Breast epithelium (tissue), 4 donors: Measurements from ENCODE around the gene TMEM54. TPM values are rescaled to one million over a fixed set of nuclear protein-coding genes. Genes with fewer than 3 reads are reported as not detected.

Experiments
- DNase-seq, 2 donors: peaks; one replicate each; pipeline ENCODE4 v3.0.0-alpha.2; 2019; ENCODE audit warnings: low spot score in 2 of 2
- H3K27ac ChIP-seq, 2 donors: fragments of 200-600 bp; sonication (generic) in 1 of 2; one replicate each; pipeline ENCODE4 v1.5.1; 2016 to 2019; ENCODE audit warnings: mild to moderate bottlenecking in 1 of 2
- H3K27me3 ChIP-seq, 2 donors: fragments of 200-600 bp; sonication (generic) in 1 of 2; one replicate each; pipeline versions ENCODE4 v1.5.1 to v1.6.0; 2017 to 2019; ENCODE audit warnings: control low read depth in 1 of 2, mild to moderate bottlenecking in 1 of 2
- H3K36me3 ChIP-seq: fragments of 200-600 bp; one replicate; pipeline ENCODE4 v1.5.1; 2019
- H3K4me1 ChIP-seq, 2 donors: fragments of 200-600 bp; sonication (generic); one replicate each; pipeline ENCODE4 v1.5.1; 2016 to 2019; ENCODE audit warnings: control low read depth in 1 of 2
- H3K4me3 ChIP-seq, 3 donors: fragments of 200-600 bp; sonication (generic); 1 replicate in 2 of 3; 2 replicates in 1 of 3; pipeline ENCODE4 v1.5.1; 2016 to 2019; ENCODE audit warnings: mild to moderate bottlenecking in 3 of 3, moderate library complexity in 2 of 3
- H3K9me3 ChIP-seq, 2 donors: fragments of 200-600 bp; sonication (generic) in 1 of 2; one replicate each; pipeline ENCODE4 v1.5.1; 2016 to 2019; ENCODE audit warnings: control low read depth in 1 of 2
- POLR2A ChIP-seq: fragments of 450-650 bp; IDR thresholded peaks from one replicate; pipeline ENCODE4 v1.6.1; 2016; ENCODE audit warnings: antibody characterized with exemption, mild to moderate bottlenecking, moderate library complexity
- POLR2AphosphoS5 ChIP-seq, 3 donors: sonication (generic); formaldehyde crosslinking; IDR thresholded peaks; one replicate each; pipeline ENCODE4 v1.6.1; 2017; ENCODE audit warnings: antibody characterized with exemption in 3 of 3
- intact Hi-C: fragments of 100-400 bp; cut with DNase I; formaldehyde crosslinking; loops from one replicate; pipeline ENCODE4 v1.15.1; 2023; ENCODE audit warnings: low total_unique reads
- total RNA-seq, 3 donors: library from RNA; depleted of rRNA; stranded (reverse); fragments of >200 nt; gene quantifications; one replicate each; pipeline ENCODE4 v1.1.0, GENCODE V29; 2016
- TF ChIP-seq, protein P1 (sequence below), 3 donors: fragments of 450-650 bp; IDR thresholded peaks; one replicate each; pipeline ENCODE4 v1.5.1; 2016 to 2017; ENCODE audit warnings: antibody characterized with exemption in 3 of 3, mild to moderate bottlenecking in 3 of 3, moderate library complexity in 3 of 3

Gene TMEM54
- total RNA-seq, 3 donors from 2014 or later: 26.9 to 109 (median 94.8) TPM

GRCh38 chr1:32934535-32934934 lies 33.3 kb upstream of the TMEM54 start:
- no peak for DNase-seq
- Histone ChIP-seq H3K4me1 (peaks cover 0 to 5% of the 10 kb centered on the region in 2 donors), H3K27me3 (no peaks in the 10 kb centered on the region), H3K27ac (peak overlapping the region; percentile 57 to 70), H3K4me3 (no peak overlapping the region), H3K9me3 (no peaks in the 10 kb centered on the region), H3K36me3 (no peaks in the 10 kb centered on the region)
- intact Hi-C loops: loop anchor here (10.0 kb wide), 1 partner anchor 160 kb away; no protein-coding TSS in a partner anchor
- TF ChIP-seq, protein P1, sequence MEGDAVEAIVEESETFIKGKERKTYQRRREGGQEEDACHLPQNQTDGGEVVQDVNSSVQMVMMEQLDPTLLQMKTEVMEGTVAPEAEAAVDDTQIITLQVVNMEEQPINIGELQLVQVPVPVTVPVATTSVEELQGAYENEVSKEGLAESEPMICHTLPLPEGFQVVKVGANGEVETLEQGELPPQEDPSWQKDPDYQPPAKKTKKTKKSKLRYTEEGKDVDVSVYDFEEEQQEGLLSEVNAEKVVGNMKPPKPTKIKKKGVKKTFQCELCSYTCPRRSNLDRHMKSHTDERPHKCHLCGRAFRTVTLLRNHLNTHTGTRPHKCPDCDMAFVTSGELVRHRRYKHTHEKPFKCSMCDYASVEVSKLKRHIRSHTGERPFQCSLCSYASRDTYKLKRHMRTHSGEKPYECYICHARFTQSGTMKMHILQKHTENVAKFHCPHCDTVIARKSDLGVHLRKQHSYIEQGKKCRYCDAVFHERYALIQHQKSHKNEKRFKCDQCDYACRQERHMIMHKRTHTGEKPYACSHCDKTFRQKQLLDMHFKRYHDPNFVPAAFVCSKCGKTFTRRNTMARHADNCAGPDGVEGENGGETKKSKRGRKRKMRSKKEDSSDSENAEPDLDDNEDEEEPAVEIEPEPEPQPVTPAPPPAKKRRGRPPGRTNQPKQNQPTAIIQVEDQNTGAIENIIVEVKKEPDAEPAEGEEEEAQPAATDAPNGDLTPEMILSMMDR (IDR thresholded peaks at IDR 0.05): no peak
- TF ChIP-seq POLR2AphosphoS5 (IDR thresholded peaks at IDR 0.05): no peak
- no peak for TF ChIP-seq POLR2A

GRCh38 chr1:32933742-32934322 lies 32.6 kb upstream of the TMEM54 start:
- Histone ChIP-seq H3K4me3 (no peak overlapping the region), H3K9me3 (no peaks in the 10 kb centered on the region), H3K27ac (peak overlapping the region; percentile 57 to 70), H3K36me3 (no peaks in the 10 kb centered on the region), H3K4me1 (peaks cover 0 to 5% of the 10 kb centered on the region in 2 donors), H3K27me3 (no peaks in the 10 kb centered on the region)
- DNase-seq: peak in 1 of 2 donors; percentile 29
- TF ChIP-seq, protein P1 (IDR thresholded peaks at IDR 0.05): no peak
- no peak for TF ChIP-seq POLR2A
- no peak for TF ChIP-seq POLR2AphosphoS5 (IDR thresholded peaks at IDR 0.05)
- intact Hi-C loops: loop anchor here (10.0 kb wide), 1 partner anchor 161 kb away; no protein-coding TSS in a partner anchor

GRCh38 chr1:32931760-32932159 lies 30.6 kb upstream of the TMEM54 start:
- no peak overlapping the region for H3K4me3 ChIP-seq
- no peaks in the 10 kb centered on the region for H3K27me3 ChIP-seq
- H3K4me1 ChIP-seq: peaks cover 0 to 5% of the 10 kb centered on the region in 2 donors
- no peak for DNase-seq
- intact Hi-C loops: loop anchor here (10.0 kb wide), 1 partner anchor 163 kb away; no protein-coding TSS in a partner anchor
- H3K27ac ChIP-seq: no peak overlapping the region
- no peaks in the 10 kb centered on the region for H3K9me3 ChIP-seq
- TF ChIP-seq POLR2A (no peak), POLR2AphosphoS5 (IDR thresholded peaks at IDR 0.05) (no peak)
- TF ChIP-seq, protein P1 (IDR thresholded peaks at IDR 0.05): no peak
- H3K36me3 ChIP-seq: no peaks in the 10 kb centered on the region

DNA sequence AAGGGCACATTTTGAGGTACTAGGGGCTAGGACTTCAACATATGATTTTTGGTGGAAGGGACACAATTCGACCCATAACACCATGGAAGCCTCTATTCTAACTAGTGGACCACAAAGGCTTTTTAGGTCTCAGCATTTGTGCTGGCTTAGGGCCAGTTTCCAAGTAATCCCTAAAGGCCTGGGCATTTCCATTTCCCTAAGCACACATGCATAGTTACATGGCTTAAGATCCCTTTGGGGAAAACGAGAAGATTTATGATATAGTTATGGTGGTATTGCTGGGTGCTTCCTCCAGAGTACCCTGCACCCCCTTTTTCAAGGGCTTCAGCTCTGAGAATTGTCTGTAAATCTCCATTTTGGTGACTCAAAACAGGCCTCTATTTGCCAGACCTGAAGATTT lies 28.2 kb upstream of the TMEM54 start:
- Histone ChIP-seq H3K27me3 (peaks cover 0 to 4% of the 10 kb centered on the region in 2 donors), H3K4me1 (peaks cover 0 to 5% of the 10 kb centered on the region in 2 donors), H3K27ac (no peak overlapping the region), H3K9me3 (no peaks in the 10 kb centered on the region), H3K36me3 (no peaks in the 10 kb centered on the region), H3K4me3 (no peak overlapping the region)
- intact Hi-C loops: no loop called here
- TF ChIP-seq POLR2AphosphoS5 (IDR thresholded peaks at IDR 0.05) (no peak), POLR2A (no peak)
- TF ChIP-seq, protein P1 (IDR thresholded peaks at IDR 0.05): no peak
- DNase-seq: no peak

DNA sequence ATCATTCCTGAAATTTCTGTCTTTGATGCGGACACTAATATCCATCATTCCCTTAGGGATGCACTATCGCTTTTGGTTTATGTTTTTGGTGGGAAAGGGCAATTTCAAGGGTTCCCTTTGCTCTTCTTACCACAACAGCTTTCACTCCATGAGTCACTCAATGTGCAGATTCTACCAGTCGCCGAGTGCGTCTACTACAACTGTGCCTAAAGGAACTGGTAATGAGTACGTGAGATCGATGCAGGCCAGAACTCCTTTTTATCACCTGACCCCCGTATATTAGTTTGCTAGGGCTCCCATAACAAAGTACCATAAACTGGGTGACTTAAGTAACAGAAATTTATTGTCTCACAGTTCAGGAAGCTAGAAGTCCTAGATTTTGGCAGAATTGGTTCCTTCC lies 27.5 kb upstream of the TMEM54 start:
- intact Hi-C loops: no loop called here
- no peak for TF ChIP-seq POLR2A
- no peak for TF ChIP-seq POLR2AphosphoS5 (IDR thresholded peaks at IDR 0.05)
- TF ChIP-seq, protein P1 (IDR thresholded peaks at IDR 0.05): no peak
- DNase-seq: no peak

More for the DNA sequence above, 27.5 kb upstream of the TMEM54 start:
- Histone ChIP-seq H3K27me3 (peaks cover 0 to 7% of the 10 kb centered on the region in 2 donors), H3K27ac (no peak overlapping the region), H3K4me3 (no peak overlapping the region), H3K9me3 (no peaks in the 10 kb centered on the region), H3K36me3 (no peaks in the 10 kb centered on the region), H3K4me1 (no peaks in the 10 kb centered on the region)
